A673 (cell line): ENCODE data around the gene FNBP1.

Experiments used
- EZH2 ChIP-seq: fragments of 200-600 bp; sonication (generic); IDR thresholded peaks from 2 replicates; pipeline ENCODE4 v1.6.1; 2017; ENCODE audit warnings: borderline replicate concordance, low read depth, mild to moderate bottlenecking, mixed read lengths, antibody characterized with exemption, low read length; ENCODE audit not compliant: poor library complexity, severe bottlenecking
- TF ChIP-seq, protein P1 (sequence below): fragments of 300-800, 200-600 bp; sonication (generic); conservative IDR thresholded peaks from 2 replicates; pipeline ENCODE4 v1.5.1; 2017; ENCODE audit warnings: low read depth, mild to moderate bottlenecking, antibody characterized with exemption, low read length, moderate library complexity, mixed read lengths

DNA sequence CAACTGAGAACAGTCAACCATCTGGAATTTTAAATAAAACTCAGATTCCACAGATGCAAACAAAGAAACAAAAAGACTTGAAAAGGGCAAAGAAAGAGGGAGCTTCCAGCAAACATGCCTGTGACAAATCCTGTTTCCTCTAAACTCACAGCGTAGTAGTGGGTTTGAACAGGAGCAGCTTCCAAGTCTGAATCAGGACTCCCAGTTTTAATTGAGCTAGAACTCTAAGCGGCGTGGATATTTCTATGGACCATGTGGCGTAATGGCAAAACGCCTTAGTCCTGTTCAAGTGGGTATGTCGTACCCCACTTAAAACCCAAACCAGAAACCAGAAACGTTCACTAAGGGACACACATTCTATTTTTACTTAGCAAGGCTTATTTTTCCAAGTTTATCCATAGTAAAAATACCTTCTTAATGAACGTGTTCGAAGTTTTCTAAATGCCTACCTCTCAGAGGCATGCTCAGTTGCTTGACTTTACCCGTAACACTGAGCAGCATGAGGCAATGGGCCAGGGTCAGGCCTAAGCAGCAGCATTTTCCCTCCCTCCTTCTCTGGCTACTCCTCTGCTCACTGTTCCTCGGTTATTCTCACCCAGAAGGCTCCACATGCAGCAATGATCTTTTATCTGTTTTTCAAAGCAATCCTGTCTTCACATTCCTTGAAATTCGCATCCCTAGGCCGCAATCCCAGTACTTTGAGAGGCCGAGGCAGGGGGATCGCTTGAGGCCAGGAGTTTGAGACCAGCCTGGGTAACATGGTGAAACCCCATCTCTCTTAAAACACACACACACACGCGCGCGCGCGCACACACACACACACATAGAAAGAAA lies 77.9 kb downstream of the FNBP1 start:
- TF ChIP-seq EZH2 = no peak
- TF ChIP-seq, protein P1, sequence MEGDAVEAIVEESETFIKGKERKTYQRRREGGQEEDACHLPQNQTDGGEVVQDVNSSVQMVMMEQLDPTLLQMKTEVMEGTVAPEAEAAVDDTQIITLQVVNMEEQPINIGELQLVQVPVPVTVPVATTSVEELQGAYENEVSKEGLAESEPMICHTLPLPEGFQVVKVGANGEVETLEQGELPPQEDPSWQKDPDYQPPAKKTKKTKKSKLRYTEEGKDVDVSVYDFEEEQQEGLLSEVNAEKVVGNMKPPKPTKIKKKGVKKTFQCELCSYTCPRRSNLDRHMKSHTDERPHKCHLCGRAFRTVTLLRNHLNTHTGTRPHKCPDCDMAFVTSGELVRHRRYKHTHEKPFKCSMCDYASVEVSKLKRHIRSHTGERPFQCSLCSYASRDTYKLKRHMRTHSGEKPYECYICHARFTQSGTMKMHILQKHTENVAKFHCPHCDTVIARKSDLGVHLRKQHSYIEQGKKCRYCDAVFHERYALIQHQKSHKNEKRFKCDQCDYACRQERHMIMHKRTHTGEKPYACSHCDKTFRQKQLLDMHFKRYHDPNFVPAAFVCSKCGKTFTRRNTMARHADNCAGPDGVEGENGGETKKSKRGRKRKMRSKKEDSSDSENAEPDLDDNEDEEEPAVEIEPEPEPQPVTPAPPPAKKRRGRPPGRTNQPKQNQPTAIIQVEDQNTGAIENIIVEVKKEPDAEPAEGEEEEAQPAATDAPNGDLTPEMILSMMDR = no peak
